ENCODE data around the gene INTS13. TPM values are rescaled to one million over a fixed set of nuclear protein-coding genes. Genes with fewer than 3 reads are reported as not detected.

Gene INTS13
- total and polyA plus RNA-seq, 8 donors = 17.1 to 37.0 (median 31.6) TPM

- Histone ChIP-seq H3K27me3 (no peaks in the 10 kb centered on the region), H3K4me1 (no peaks in the 10 kb centered on the region), H3K36me3 (peaks cover 0 to 53% of the 10 kb centered on the region in 2 donors), H3K27ac (peak overlapping the region in 1 of 2 donors; percentile 30), H3K9me3 (no peaks in the 10 kb centered on the region), H3K4me3 (no peak overlapping the region)
- no peak for TF ChIP-seq CTCF (IDR thresholded peaks at IDR 0.05)
- DNase-seq = no peak
- intact Hi-C loops (cut with DNase I) = no loop called here
- peak; percentile 44 for ATAC-seq
These were observed 38.9 kb upstream of the INTS13 start for GRCh38 chr12:26976687-26977086.

- H3K4me1 ChIP-seq = no peaks in the 10 kb centered on the region
- intact Hi-C loops (cut with DNase I) = no loop called here
- no peak for ATAC-seq
These were observed 34.2 kb upstream of the INTS13 start for GRCh38 chr12:26971963-26972362.

GRCh38 chr12:26970136-26970535, 32.4 kb upstream of the INTS13 start:
- Histone ChIP-seq H3K36me3 (peaks cover 0 to 56% of the 10 kb centered on the region in 2 donors), H3K4me3 (no peak overlapping the region), H3K9me3 (no peaks in the 10 kb centered on the region), H3K27me3 (no peaks in the 10 kb centered on the region), H3K4me1 (no peaks in the 10 kb centered on the region), H3K27ac (no peak overlapping the region)
- ATAC-seq (no peak), DNase-seq (no peak)
- intact Hi-C loops (cut with DNase I) = no loop called here
- TF ChIP-seq CTCF (IDR thresholded peaks at IDR 0.05) = no peak

More at GRCh38 chr12:26971963-26972362, 34.2 kb upstream of the INTS13 start:
- H3K36me3 ChIP-seq = peaks cover 0 to 59% of the 10 kb centered on the region in 2 donors
- no peaks in the 10 kb centered on the region for H3K9me3 ChIP-seq
- H3K4me3 ChIP-seq = no peak overlapping the region
- TF ChIP-seq CTCF (IDR thresholded peaks at IDR 0.05) = no peak
- no peak for DNase-seq
- H3K27ac ChIP-seq = no peak overlapping the region
- no peaks in the 10 kb centered on the region for H3K27me3 ChIP-seq

- intact Hi-C loops (cut with DNase I) = no loop called here
- H3K36me3 ChIP-seq = peaks cover 0 to 64% of the 10 kb centered on the region in 2 donors
- H3K9me3 ChIP-seq = no peaks in the 10 kb centered on the region
- H3K27ac ChIP-seq = no peak overlapping the region
- no peak overlapping the region for H3K4me3 ChIP-seq
- no peaks in the 10 kb centered on the region for H3K27me3 ChIP-seq
- ATAC-seq (no peak), DNase-seq (no peak)
- H3K4me1 ChIP-seq = no peaks in the 10 kb centered on the region
- no peak for TF ChIP-seq CTCF (IDR thresholded peaks at IDR 0.05)
These were observed 29.1 kb upstream of the INTS13 start for GRCh38 chr12:26966842-26967241.

GRCh38 chr12:26963413-26963812, 25.6 kb upstream of the INTS13 start:
- intact Hi-C loops (cut with DNase I) = no loop called here
- ATAC-seq (no peak), DNase-seq (no peak)
- Histone ChIP-seq H3K27ac (no peak overlapping the region), H3K4me3 (no peak overlapping the region), H3K27me3 (no peaks in the 10 kb centered on the region), H3K36me3 (peaks cover 0 to 65% of the 10 kb centered on the region in 2 donors), H3K4me1 (no peaks in the 10 kb centered on the region), H3K9me3 (no peaks in the 10 kb centered on the region)
- no peak for TF ChIP-seq CTCF (IDR thresholded peaks at IDR 0.05)
